Camera-type eye (tissue), 1 donor: ENCODE results near the gene RBMY1D. TPM values are rescaled to one million over a fixed set of nuclear protein-coding genes. Genes with fewer than 3 reads are reported as not detected.

ENCODE experiments used
- total RNA-seq: library from RNA; depleted of rRNA; stranded (reverse); fragments of >200 nt; gene quantifications from one replicate; pipeline ENCODE4 v1.2.3, GENCODE V29; 2014

RBMY1D gene
- not detected for total RNA-seq

DNA sequence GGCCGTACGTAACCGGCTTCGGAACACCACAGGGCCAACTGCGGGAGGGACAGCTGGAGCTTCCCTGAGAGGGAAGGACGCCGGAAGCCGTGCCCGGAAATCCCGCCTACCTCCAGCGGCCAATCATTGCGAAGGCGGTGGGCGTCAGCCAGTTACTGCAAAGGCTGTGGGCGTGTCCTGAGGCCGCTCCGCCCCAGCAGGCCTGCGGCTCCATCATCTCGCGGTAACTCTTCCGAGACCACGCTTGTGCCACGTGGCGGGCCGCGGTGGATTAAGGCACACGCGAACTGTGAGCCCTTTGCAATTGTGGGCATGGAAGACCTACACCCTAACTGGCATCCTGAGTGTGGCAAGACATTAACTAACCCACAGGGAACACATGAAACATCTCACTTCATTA is at the start of gene RBMY1D:
Gene RBMY1D, minus strand, starts transcription at position 101 of the 400 bp plus-strand sequence. CDS start 2,013 bp downstream, outside the sequence.

GRCh38 chrY:21917932-21918331 is 23.6 kb upstream of the RBMY1D start, which contains the start of gene RBMY1E:
TSS of gene RBMY1E (minus strand) at chrY:21918032. CDS start at chrY:21916054, 1,978 bp downstream.

Other genes with a start within 250 kb of the RBMY1D start
- not detected for gene RBMY1E, start 23.5 kb upstream of the RBMY1D start, total RNA-seq